MM.1S (cell line): Measurements from ENCODE around the gene FOXJ3.

Source experiments
- DNase-seq: peaks from one replicate; pipeline ENCODE4 v3.0.0-alpha.2; 2015
- H2AFZ ChIP-seq: fragments of 300-600 bp; sonication (generic); 2 replicates; pipeline ENCODE4 v1.6.0; 2016; ENCODE audit warnings: antibody characterized with exemption, low read length
- H3F3A ChIP-seq: fragments of 300-600 bp; sonication (generic); 2 replicates; pipeline ENCODE4 v1.6.1; 2016; ENCODE audit warnings: mild to moderate bottlenecking, antibody characterized with exemption, low read length, moderate library complexity, mixed read lengths; ENCODE audit not compliant: insufficient read depth
- H3K27ac ChIP-seq: fragments of 300-600 bp; sonication (generic); 2 replicates; pipeline ENCODE4 v1.5.1; 2016; ENCODE audit warnings: mild to moderate bottlenecking, low read length
- H3K27me3 ChIP-seq: fragments of 300-600 bp; sonication (generic); replicated peaks from 2 replicates; pipeline ENCODE4 v1.6.0; 2016; ENCODE audit warnings: low read length; ENCODE audit not compliant: insufficient read depth
- H3K36me3 ChIP-seq: fragments of 300-600 bp; sonication (generic); replicated peaks from 2 replicates; pipeline ENCODE4 v1.6.1; 2016; ENCODE audit warnings: mild to moderate bottlenecking, low read length, mixed read lengths; ENCODE audit not compliant: insufficient read depth
- H3K4me1 ChIP-seq: fragments of 300-600 bp; sonication (generic); 2 replicates; pipeline ENCODE4 v1.6.1; 2016; ENCODE audit warnings: low read length, mixed read lengths
- H3K4me2 ChIP-seq: fragments of 300-600 bp; sonication (generic); 2 replicates; pipeline ENCODE4 v1.6.0; 2016; ENCODE audit warnings: low read depth, low read length
- H3K4me3 ChIP-seq: fragments of 300-600 bp; sonication (generic); 2 replicates; pipeline ENCODE4 v1.5.1; 2016; ENCODE audit warnings: low read length, mixed read lengths
- H3K79me2 ChIP-seq: fragments of 300-600 bp; sonication (generic); 2 replicates; pipeline ENCODE4 v1.6.1; 2016; ENCODE audit warnings: mixed run types, low read length, mixed read lengths
- H3K9ac ChIP-seq: fragments of 300-600 bp; sonication (generic); 2 replicates; pipeline ENCODE4 v1.6.1; 2016; ENCODE audit warnings: low read length, mixed read lengths
- H3K9me2 ChIP-seq: fragments of 300-600 bp; sonication (generic); replicated peaks from 2 replicates; pipeline ENCODE4 v1.6.1; 2016; ENCODE audit warnings: mild to moderate bottlenecking, low read length, mixed read lengths; ENCODE audit not compliant: insufficient read depth
- H3K9me3 ChIP-seq: fragments of 300-600 bp; sonication (generic); replicated peaks from 2 replicates; pipeline ENCODE4 v1.6.1; 2016; ENCODE audit warnings: mild to moderate bottlenecking, low read length, mixed read lengths; ENCODE audit not compliant: insufficient read depth
- H4K20me1 ChIP-seq: fragments of 300-600 bp; sonication (generic); 2 replicates; pipeline ENCODE4 v1.6.1; 2016; ENCODE audit warnings: mild to moderate bottlenecking, low read length, moderate library complexity, mixed read lengths; ENCODE audit not compliant: insufficient read depth
- CTCF ChIP-seq: fragments of 300-600 bp; sonication (generic); IDR thresholded peaks from 2 replicates; pipeline ENCODE4 v1.5.1; 2016; ENCODE audit warnings: antibody characterized with exemption, low read length, mixed read lengths
- EZH2 ChIP-seq: fragments of 300-600 bp; sonication (generic); optimal IDR thresholded peaks from 2 replicates; pipeline ENCODE3; 2017; ENCODE audit warnings: low read depth, mild to moderate bottlenecking, antibody characterized with exemption, low read length, mixed read lengths
- EZH2phosphoT487 ChIP-seq: fragments of 300-600 bp; sonication (generic); IDR thresholded peaks from 2 replicates; pipeline ENCODE4 v1.6.1; 2018; ENCODE audit warnings: antibody characterized with exemption, low read length

The FOXJ3 gene

GRCh38 chr1:42325014-42325402, 10.0 kb downstream of the FOXJ3 start:
- Histone ChIP-seq H3K9ac (no peak overlapping the region), H3K36me3 (no peaks in the 10 kb centered on the region), H3K4me2 (no peak overlapping the region), H3K4me1 (no peaks in the 10 kb centered on the region), H3K27me3 (no peaks in the 10 kb centered on the region), H3K9me2 (no peaks in the 10 kb centered on the region), H3K4me3 (no peak overlapping the region), H3K79me2 (peaks cover 94% of the 10 kb centered on the region), H4K20me1 (peaks cover 15% of the 10 kb centered on the region; the same call in 1 of the 2 replicates), H3K9me3 (no peaks in the 10 kb centered on the region), H2AFZ (no peak overlapping the region), H3K27ac (no peak overlapping the region), H3F3A (no peaks in the 10 kb centered on the region)
- no peak for TF ChIP-seq EZH2phosphoT487
- no peak for TF ChIP-seq CTCF
- TF ChIP-seq EZH2: no peak
- no peak for DNase-seq

GRCh38 chr1:42324398-42325013, 10.5 kb downstream of the FOXJ3 start:
- Histone ChIP-seq H3K79me2 (peaks cover 95% of the 10 kb centered on the region), H3K36me3 (no peaks in the 10 kb centered on the region), H3F3A (no peaks in the 10 kb centered on the region), H2AFZ (no peak overlapping the region), H3K4me1 (no peaks in the 10 kb centered on the region), H3K4me2 (no peak overlapping the region), H3K4me3 (no peak overlapping the region), H4K20me1 (peaks cover 14% of the 10 kb centered on the region; the same call in 1 of the 2 replicates), H3K27ac (no peak overlapping the region), H3K9me2 (no peaks in the 10 kb centered on the region), H3K9me3 (no peaks in the 10 kb centered on the region), H3K9ac (no peak overlapping the region), H3K27me3 (no peaks in the 10 kb centered on the region)
- TF ChIP-seq EZH2 (no peak), EZH2phosphoT487 (no peak)
- DNase-seq: no peak

- Histone ChIP-seq H3F3A (no peaks in the 10 kb centered on the region), H3K36me3 (no peaks in the 10 kb centered on the region), H4K20me1 (peaks cover 11% of the 10 kb centered on the region; the same call in 1 of the 2 replicates), H3K27me3 (no peaks in the 10 kb centered on the region), H3K4me3 (no peak overlapping the region), H3K4me2 (no peak overlapping the region), H3K9me2 (no peaks in the 10 kb centered on the region), H3K27ac (no peak overlapping the region), H3K9ac (no peak overlapping the region), H3K9me3 (no peaks in the 10 kb centered on the region), H3K79me2 (peaks cover 95% of the 10 kb centered on the region), H2AFZ (no peak overlapping the region), H3K4me1 (no peaks in the 10 kb centered on the region)
- DNase-seq: no peak
- TF ChIP-seq EZH2 (no peak), CTCF (no peak), EZH2phosphoT487 (no peak)
Measured at GRCh38 chr1:42323551-42323950, 11.5 kb downstream of the FOXJ3 start.

- Histone ChIP-seq H2AFZ (no peak overlapping the region), H3F3A (no peaks in the 10 kb centered on the region), H4K20me1 (peaks cover 5% of the 10 kb centered on the region; the same call in 1 of the 2 replicates), H3K4me3 (no peak overlapping the region), H3K9ac (no peak overlapping the region), H3K36me3 (no peaks in the 10 kb centered on the region), H3K4me2 (no peak overlapping the region), H3K9me2 (no peaks in the 10 kb centered on the region), H3K27me3 (no peaks in the 10 kb centered on the region), H3K79me2 (peaks cover 95% of the 10 kb centered on the region), H3K4me1 (no peaks in the 10 kb centered on the region), H3K9me3 (no peaks in the 10 kb centered on the region), H3K27ac (no peak overlapping the region)
- DNase-seq: no peak
- no peak for TF ChIP-seq EZH2
- TF ChIP-seq CTCF: no peak
- no peak for TF ChIP-seq EZH2phosphoT487
Measured at GRCh38 chr1:42322577-42322976, 12.5 kb downstream of the FOXJ3 start.
